ENCODE results near the gene SLC9A8. TPM values are rescaled to one million over a fixed set of nuclear protein-coding genes. Genes with fewer than 3 reads are reported as not detected.
"Not testable (repeated sequence)": the region's sequence is repeated elsewhere in the genome, so short reads cannot be mapped to it uniquely, and the experiment has no call there.

Gene SLC9A8
- total RNA-seq, 1 donor, result 6.9 TPM

DNA sequence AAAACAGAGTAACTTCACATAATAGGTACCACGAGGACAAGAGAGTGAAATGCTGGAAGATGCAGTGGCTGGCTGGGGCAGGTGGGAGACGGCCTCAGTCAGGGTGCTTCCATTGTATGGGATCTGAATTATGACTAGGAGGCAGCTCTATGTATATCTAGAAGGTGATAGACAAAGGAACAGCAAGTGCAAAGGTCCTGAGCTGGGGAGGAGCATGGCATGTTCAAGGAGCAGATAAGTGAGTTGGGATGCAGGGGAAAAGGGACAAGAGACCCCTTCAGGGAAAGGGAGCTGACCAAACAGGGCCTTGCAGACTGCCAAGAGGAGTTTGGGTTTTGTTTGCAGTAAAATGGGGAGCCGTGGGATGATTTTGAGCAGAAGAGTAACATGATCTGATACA lies 8.3 kb upstream of the SLC9A8 start:
- Histone ChIP-seq H3K4me2 (ENCODE audit: insufficient read depth, low read length) (no peak overlapping the region), H3K9me3 (ENCODE audit: low read depth, low read length) (no peaks in the 10 kb centered on the region), H2AFZ (ENCODE audit: low read length) (no peak overlapping the region), H3K27ac (ENCODE audit: low read depth, low read length) (no peak overlapping the region), H3K27me3 (ENCODE audit: insufficient read depth, low read length) (no peaks in the 10 kb centered on the region), H3K4me1 (ENCODE audit: insufficient read depth, low read length) (no peaks in the 10 kb centered on the region), H3K36me3 (ENCODE audit: insufficient read depth, low read length) (no peaks in the 10 kb centered on the region), H4K20me1 (ENCODE audit: insufficient read depth, low read length) (no peaks in the 10 kb centered on the region), H3K4me3 (ENCODE audit: insufficient read depth, low read length) (no peak overlapping the region), H3K79me2 (ENCODE audit: insufficient read depth, low read length) (no peaks in the 10 kb centered on the region)
- TF ChIP-seq, protein P1, sequence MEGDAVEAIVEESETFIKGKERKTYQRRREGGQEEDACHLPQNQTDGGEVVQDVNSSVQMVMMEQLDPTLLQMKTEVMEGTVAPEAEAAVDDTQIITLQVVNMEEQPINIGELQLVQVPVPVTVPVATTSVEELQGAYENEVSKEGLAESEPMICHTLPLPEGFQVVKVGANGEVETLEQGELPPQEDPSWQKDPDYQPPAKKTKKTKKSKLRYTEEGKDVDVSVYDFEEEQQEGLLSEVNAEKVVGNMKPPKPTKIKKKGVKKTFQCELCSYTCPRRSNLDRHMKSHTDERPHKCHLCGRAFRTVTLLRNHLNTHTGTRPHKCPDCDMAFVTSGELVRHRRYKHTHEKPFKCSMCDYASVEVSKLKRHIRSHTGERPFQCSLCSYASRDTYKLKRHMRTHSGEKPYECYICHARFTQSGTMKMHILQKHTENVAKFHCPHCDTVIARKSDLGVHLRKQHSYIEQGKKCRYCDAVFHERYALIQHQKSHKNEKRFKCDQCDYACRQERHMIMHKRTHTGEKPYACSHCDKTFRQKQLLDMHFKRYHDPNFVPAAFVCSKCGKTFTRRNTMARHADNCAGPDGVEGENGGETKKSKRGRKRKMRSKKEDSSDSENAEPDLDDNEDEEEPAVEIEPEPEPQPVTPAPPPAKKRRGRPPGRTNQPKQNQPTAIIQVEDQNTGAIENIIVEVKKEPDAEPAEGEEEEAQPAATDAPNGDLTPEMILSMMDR (IDR thresholded peaks at IDR 0.05; ENCODE audit: extremely low read depth, low read depth, low read length), result no peak
- DNase-seq (ENCODE audit: insufficient read length, low spot score, missing footprints), result no peak

DNA sequence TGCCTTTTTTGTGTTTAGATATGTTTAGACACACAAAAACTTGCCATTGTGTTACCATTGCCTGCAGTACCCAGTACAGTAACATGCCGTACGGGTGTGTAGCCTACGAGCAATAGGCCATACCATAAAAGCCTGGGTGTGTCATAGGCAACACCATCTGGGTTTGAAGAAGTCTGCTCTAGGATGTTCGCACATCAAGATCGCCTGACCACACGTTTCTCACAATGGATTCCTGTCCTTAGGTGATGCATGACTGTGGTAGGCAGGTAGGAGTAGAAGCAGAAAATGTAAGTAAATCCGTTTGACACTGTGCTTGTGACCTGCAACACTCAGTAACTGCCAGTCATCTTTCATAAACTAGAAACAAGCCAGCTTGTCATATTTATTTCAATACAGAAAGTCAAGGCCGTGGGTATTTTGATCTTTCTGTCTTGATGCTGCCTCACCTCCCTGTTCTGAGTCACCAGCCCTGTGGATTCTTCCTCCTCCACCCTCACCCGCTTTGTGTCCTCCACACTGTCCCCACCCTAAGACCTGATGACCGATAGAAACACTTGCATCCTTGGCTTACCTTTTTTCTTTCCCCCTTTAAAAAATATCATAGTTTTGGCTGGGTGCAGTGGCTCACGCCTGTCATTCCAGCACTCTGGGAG lies 7.3 kb upstream of the SLC9A8 start:
- DNase-seq (ENCODE audit: insufficient read length, low spot score, missing footprints); H3K36me3 ChIP-seq (ENCODE audit: insufficient read depth, low read length); H3K79me2 ChIP-seq (ENCODE audit: insufficient read depth, low read length); H3K9me3 ChIP-seq (ENCODE audit: low read depth, low read length); H3K4me3 ChIP-seq (ENCODE audit: insufficient read depth, low read length); H3K27ac ChIP-seq (ENCODE audit: low read depth, low read length); H4K20me1 ChIP-seq (ENCODE audit: insufficient read depth, low read length); H3K27me3 ChIP-seq (ENCODE audit: insufficient read depth, low read length); H2AFZ ChIP-seq (ENCODE audit: low read length); H3K4me2 ChIP-seq (ENCODE audit: insufficient read depth, low read length); H3K4me1 ChIP-seq (ENCODE audit: insufficient read depth, low read length): not testable (repeated sequence)

GRCh38 chr20:49808753-49809152 lies 3.9 kb upstream of the SLC9A8 start:
- Histone ChIP-seq H3K27ac (ENCODE audit: low read depth, low read length) (no peak overlapping the region), H3K79me2 (ENCODE audit: insufficient read depth, low read length) (peaks cover 7% of the 10 kb centered on the region), H2AFZ (ENCODE audit: low read length) (no peak overlapping the region), H3K9me3 (ENCODE audit: low read depth, low read length) (no peaks in the 10 kb centered on the region), H4K20me1 (ENCODE audit: insufficient read depth, low read length) (no peaks in the 10 kb centered on the region), H3K4me3 (ENCODE audit: insufficient read depth, low read length) (no peak overlapping the region), H3K4me1 (ENCODE audit: insufficient read depth, low read length) (peaks cover 12% of the 10 kb centered on the region), H3K36me3 (ENCODE audit: insufficient read depth, low read length) (no peaks in the 10 kb centered on the region), H3K27me3 (ENCODE audit: insufficient read depth, low read length) (no peaks in the 10 kb centered on the region), H3K4me2 (ENCODE audit: insufficient read depth, low read length) (no peak overlapping the region)
- no peak for DNase-seq (ENCODE audit: insufficient read length, low spot score, missing footprints)
- TF ChIP-seq, protein P1 (IDR thresholded peaks at IDR 0.05; ENCODE audit: extremely low read depth, low read depth, low read length), result no peak

DNA sequence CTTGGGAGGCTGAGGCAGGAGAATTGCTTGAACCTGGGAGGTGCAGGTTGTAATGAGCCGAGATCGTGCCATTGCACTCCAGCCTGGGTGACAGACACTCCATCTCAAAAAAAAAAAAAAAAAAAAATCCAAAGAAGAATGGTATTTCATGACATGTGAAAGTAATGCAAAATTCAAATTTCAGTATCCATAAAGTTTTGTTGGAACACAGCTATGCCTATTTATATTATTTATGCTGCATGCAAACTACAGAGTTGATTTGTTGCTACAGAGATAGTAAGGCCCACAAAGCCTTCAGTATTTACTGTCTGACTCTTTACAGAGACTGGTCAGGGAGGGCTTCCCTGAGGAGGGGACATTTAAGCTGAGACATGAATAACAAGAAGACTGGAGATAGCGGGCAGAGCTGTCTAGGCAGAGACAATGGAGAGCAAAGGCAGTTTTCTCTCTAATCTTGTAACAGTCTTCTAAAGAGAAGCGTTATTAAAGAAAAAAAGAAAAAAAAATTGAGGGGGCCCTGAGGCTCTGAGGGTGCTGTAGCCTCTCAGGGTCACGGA lies 2.7 kb upstream of the SLC9A8 start:
- TF ChIP-seq, protein P1 (IDR thresholded peaks at IDR 0.05; ENCODE audit: extremely low read depth, low read depth, low read length), result no peak
- no peak overlapping the region for H3K4me2 ChIP-seq (ENCODE audit: insufficient read depth, low read length)
- peaks cover 8% of the 10 kb centered on the region for H3K79me2 ChIP-seq (ENCODE audit: insufficient read depth, low read length)
- H2AFZ ChIP-seq (ENCODE audit: low read length), result no peak overlapping the region
- no peak overlapping the region for H3K4me3 ChIP-seq (ENCODE audit: insufficient read depth, low read length)
- H4K20me1 ChIP-seq (ENCODE audit: insufficient read depth, low read length), result no peaks in the 10 kb centered on the region
- H3K27me3 ChIP-seq (ENCODE audit: insufficient read depth, low read length), result no peaks in the 10 kb centered on the region
- DNase-seq (ENCODE audit: insufficient read length, low spot score, missing footprints), result no peak
- H3K27ac ChIP-seq (ENCODE audit: low read depth, low read length), result no peak overlapping the region
- peaks cover under 1% of the 10 kb centered on the region for H3K36me3 ChIP-seq (ENCODE audit: insufficient read depth, low read length)
- H3K4me1 ChIP-seq (ENCODE audit: insufficient read depth, low read length), result peaks cover 13% of the 10 kb centered on the region
- no peaks in the 10 kb centered on the region for H3K9me3 ChIP-seq (ENCODE audit: low read depth, low read length)

All from osteoblast (primary cell).